ENCODE results near the gene TRIM31. TPM values are rescaled to one million over a fixed set of nuclear protein-coding genes. Genes with fewer than 3 reads are reported as not detected.
"Not testable (repeated sequence)": the region's sequence is repeated elsewhere in the genome, so short reads cannot be mapped to it uniquely, and the experiment has no call there.

The TRIM31 gene
- polyA plus RNA-seq, 2 of the 4 experiments (the other 2 are of a cell fraction) = 2.9 to 3.2 TPM

GRCh38 chr6:30144811-30145210 is 31.9 kb upstream of the TRIM31 start:
- H3K9me3 ChIP-seq = no peaks in the 10 kb centered on the region
- DNase-seq (ENCODE audit: low read depth in 1 of 2, low spot score in 1 of 2) (no peak), FAIRE-seq (no peak), ATAC-seq (no peak)
- H3K27ac ChIP-seq = no peak overlapping the region
- no peak overlapping the region for H3K4me2 ChIP-seq
- WGBS (ENCODE audit: missing lambda C conversion rate) = 58% methylated on average over 6 of the region's 6 CpGs
- TF ChIP-seq ZNF302 (CRISPR knock-in tag; IDR thresholded peaks at IDR 0.05) = no peak
- TF ChIP-seq HEYL (CRISPR knock-in tag; IDR thresholded peaks at IDR 0.05) = no peak
- no peak for TF ChIP-seq CHD4 (IDR thresholded peaks at IDR 0.05; ENCODE audit: borderline replicate concordance)
- TF ChIP-seq, protein P1, sequence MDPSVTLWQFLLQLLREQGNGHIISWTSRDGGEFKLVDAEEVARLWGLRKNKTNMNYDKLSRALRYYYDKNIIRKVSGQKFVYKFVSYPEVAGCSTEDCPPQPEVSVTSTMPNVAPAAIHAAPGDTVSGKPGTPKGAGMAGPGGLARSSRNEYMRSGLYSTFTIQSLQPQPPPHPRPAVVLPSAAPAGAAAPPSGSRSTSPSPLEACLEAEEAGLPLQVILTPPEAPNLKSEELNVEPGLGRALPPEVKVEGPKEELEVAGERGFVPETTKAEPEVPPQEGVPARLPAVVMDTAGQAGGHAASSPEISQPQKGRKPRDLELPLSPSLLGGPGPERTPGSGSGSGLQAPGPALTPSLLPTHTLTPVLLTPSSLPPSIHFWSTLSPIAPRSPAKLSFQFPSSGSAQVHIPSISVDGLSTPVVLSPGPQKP (IDR thresholded peaks at IDR 0.05; ENCODE audit: low read depth, low read length) = no peak
- TF ChIP-seq JUNB (IDR thresholded peaks at IDR 0.05) = no peak
- TF ChIP-seq POLR2AphosphoS2 (conservative IDR thresholded peaks at IDR 0.05; ENCODE audit: low read length) = no peak
- TF ChIP-seq, protein P2, sequence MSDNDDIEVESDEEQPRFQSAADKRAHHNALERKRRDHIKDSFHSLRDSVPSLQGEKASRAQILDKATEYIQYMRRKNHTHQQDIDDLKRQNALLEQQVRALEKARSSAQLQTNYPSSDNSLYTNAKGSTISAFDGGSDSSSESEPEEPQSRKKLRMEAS (IDR thresholded peaks at IDR 0.05) = no peak
- TF ChIP-seq FOXS1 (CRISPR knock-in tag; IDR thresholded peaks at IDR 0.05) = no peak
- TF ChIP-seq ESRRA (IDR thresholded peaks at IDR 0.05; ENCODE audit: borderline replicate concordance, low read length) = no peak
- no peak for TF ChIP-seq FOSL2 (IDR thresholded peaks at IDR 0.05)
- TF ChIP-seq FOSL2 (CRISPR knock-in tag; IDR thresholded peaks at IDR 0.05) = no peak
- TF ChIP-seq TFCP2L1 (CRISPR knock-in tag; IDR thresholded peaks at IDR 0.05) = no peak
- TF ChIP-seq KDM1A (IDR thresholded peaks at IDR 0.05; ENCODE audit: low read depth) = no peak
- TF ChIP-seq NPAS2 (CRISPR knock-in tag; IDR thresholded peaks at IDR 0.05; ENCODE audit: borderline replicate concordance) = no peak
- no peak for TF ChIP-seq E2F6 (IDR thresholded peaks at IDR 0.05; ENCODE audit: borderline replicate concordance, low read depth)
- TF ChIP-seq MYC (IDR thresholded peaks at IDR 0.05; ENCODE audit: borderline replicate concordance, low read length) = no peak
- H3K4me3 ChIP-seq = no peak overlapping the region
- ChIA-PET POLR2A (no interaction called here), CTCF (interaction anchor here (2.2 to 7.2 kb wide), 2 partner anchors 14 to 41 kb away, joined by 10 to 56 read pairs; no protein-coding TSS in a partner anchor)
- no peaks in the 10 kb centered on the region for H3K4me1 ChIP-seq

DNA sequence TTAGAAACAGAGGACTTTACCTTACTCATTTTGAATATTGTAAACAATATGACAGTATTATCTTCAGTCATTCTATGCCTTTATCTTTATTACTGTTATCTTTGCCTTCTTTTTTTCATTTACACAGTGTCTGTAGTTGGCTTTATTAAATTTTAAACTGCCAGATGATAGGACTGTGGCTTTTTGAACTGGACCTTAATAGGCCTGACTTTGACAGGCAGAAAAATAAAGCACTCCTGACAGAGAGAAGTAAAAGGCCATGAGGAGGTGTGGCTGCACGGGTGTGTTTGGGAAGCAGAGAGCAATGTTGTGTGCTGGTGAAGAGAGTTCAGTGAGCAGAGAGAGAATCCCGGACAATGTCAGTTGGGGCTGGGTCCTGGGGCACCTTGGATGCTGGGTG is 30.9 kb upstream of the TRIM31 start:
- ChIA-PET CTCF (interaction anchor here (2.2 to 7.2 kb wide), 2 partner anchors 13 to 40 kb away, joined by 10 to 56 read pairs; no protein-coding TSS in a partner anchor), POLR2A (no interaction called here)
- Histone ChIP-seq H3K27ac (no peak overlapping the region), H3K4me2 (no peak overlapping the region), H3K4me1 (no peaks in the 10 kb centered on the region), H3K4me3 (no peak overlapping the region), H3K9me3 (no peaks in the 10 kb centered on the region)
- TF ChIP-seq HES2 (IDR thresholded peaks at IDR 0.05) = no peak
- TF ChIP-seq TP53 (CRISPR knock-in tag; IDR thresholded peaks at IDR 0.05) = no peak
- TF ChIP-seq CHD4 (IDR thresholded peaks at IDR 0.05; ENCODE audit: borderline replicate concordance) = no peak
- TF ChIP-seq, protein P2 (IDR thresholded peaks at IDR 0.05) = no peak
- no peak for TF ChIP-seq ESRRA (IDR thresholded peaks at IDR 0.05; ENCODE audit: borderline replicate concordance, low read length)
- DNase-seq (ENCODE audit: low read depth in 1 of 2, low spot score in 1 of 2) (no peak), ATAC-seq (no peak), FAIRE-seq (no peak)
- WGBS (ENCODE audit: missing lambda C conversion rate) = 40% methylated on average over 2 of the region's 2 CpGs

- ATAC-seq = no peak
- WGBS (ENCODE audit: missing lambda C conversion rate) = 58% methylated on average over 3 of the region's 3 CpGs
- CTCF ChIA-PET = interaction anchor here (2.2 to 7.2 kb wide), 2 partner anchors 12 to 39 kb away, joined by 10 to 56 read pairs; no protein-coding TSS in a partner anchor
- Histone ChIP-seq H3K4me1 (no peaks in the 10 kb centered on the region), H3K27ac (no peak overlapping the region), H3K4me2 (no peak overlapping the region), H3K9me3 (no peaks in the 10 kb centered on the region), H3K4me3 (no peak overlapping the region)
- FAIRE-seq = no peak
- TF ChIP-seq BHLHE40 (IDR thresholded peaks at IDR 0.05; ENCODE audit: low read depth, low read length) (no peak), CBX8 (IDR thresholded peaks at IDR 0.05) (no peak), JUNB (IDR thresholded peaks at IDR 0.05) (no peak), HOXB5 (CRISPR knock-in tag; IDR thresholded peaks at IDR 0.05) (no peak), NPAS2 (CRISPR knock-in tag; IDR thresholded peaks at IDR 0.05; ENCODE audit: borderline replicate concordance) (no peak), POLR2A (IDR thresholded peaks at IDR 0.05; ENCODE audit: low read length) (no peak), ZNF302 (CRISPR knock-in tag; IDR thresholded peaks at IDR 0.05) (no peak), MAZ (IDR thresholded peaks at IDR 0.05; ENCODE audit: borderline replicate concordance, low read depth, low read length) (no peak), HDAC2 (IDR thresholded peaks at IDR 0.05) (no peak), FOXS1 (CRISPR knock-in tag; IDR thresholded peaks at IDR 0.05) (no peak), SMC3 (IDR thresholded peaks at IDR 0.05) (no peak), CEBPB (IDR thresholded peaks at IDR 0.05) (no peak), HOXA7 (CRISPR knock-in tag; IDR thresholded peaks at IDR 0.05) (no peak)
- DNase-seq (ENCODE audit: low read depth in 1 of 2, low spot score in 1 of 2) = no peak
- POLR2A ChIA-PET = no interaction called here
Observed at GRCh38 chr6:30142665-30143064, 29.8 kb upstream of the TRIM31 start.

- CTCF ChIA-PET = interaction anchor here (1.7 kb wide), 1 partner anchor 10 kb away, joined by 8 read pairs; no protein-coding TSS in a partner anchor
- ATAC-seq; H3K27ac ChIP-seq; FAIRE-seq; H3K9me3 ChIP-seq; H3K4me2 ChIP-seq; DNase-seq (ENCODE audit: low read depth in 1 of 2, low spot score in 1 of 2); H3K4me1 ChIP-seq; POLR2A ChIA-PET; H3K4me3 ChIP-seq: not testable (repeated sequence)
- WGBS (ENCODE audit: missing lambda C conversion rate) = 36% methylated on average over 8 of the region's 8 CpGs
Observed at GRCh38 chr6:30140240-30140639, 27.4 kb upstream of the TRIM31 start.
